ENCODE data around the gene TMEM143. TPM values are rescaled to one million over a fixed set of nuclear protein-coding genes. Genes with fewer than 3 reads are reported as not detected.
A peak's percentile ranks its signal among the peaks of the same experiment; 100 is the strongest.

The TMEM143 gene
- total and polyA plus RNA-seq, 2 of the 8 experiments (the other 6 are each of a cell fraction or from before 2014, with no cell fraction given): 14.2 to 19.1 TPM

DNA sequence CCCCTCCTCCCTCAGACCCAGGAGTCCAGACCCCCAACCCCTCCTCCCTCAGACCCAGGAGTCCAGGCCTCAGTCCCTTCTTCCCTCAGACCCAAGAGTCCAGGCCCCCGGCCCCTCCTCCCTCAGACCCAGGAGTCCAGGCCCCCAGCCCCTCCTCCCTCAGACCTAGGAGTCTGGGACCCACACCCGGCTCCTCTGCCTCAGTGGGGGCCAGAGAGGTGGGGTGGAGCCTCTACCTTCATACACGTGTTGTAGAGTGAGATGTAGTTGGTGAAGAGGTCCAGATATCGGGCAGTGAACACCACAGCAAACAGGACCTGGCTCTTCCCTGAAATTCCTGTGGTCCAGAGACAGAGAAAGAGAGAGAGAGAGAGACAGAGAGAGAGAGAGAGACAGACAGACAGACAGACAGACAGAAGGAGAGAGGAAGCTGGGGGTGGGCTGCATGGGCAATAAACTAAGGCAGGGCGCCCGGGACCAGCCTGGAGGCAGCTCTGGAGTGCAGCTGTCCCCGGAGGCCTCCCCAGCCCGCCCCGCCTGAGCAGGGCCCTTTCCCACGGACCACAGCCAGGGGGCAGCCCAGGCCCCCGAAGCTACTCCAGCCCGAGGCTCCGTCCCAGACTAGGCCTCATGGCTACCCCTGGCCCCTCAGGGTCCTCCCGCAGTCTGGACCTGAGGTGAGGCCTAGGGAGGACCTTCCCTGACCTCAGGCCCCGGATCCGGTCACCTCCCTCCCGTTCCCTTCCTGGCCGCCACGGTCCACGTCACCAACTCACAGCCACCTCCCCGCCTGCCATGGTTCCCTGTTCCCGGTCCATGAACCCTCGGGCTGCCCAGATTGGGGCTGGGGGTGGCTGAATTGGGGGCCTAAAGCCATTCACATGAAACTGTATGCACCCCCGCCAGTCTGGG, 26.7 kb upstream of the TMEM143 start (continued):
- TF ChIP-seq, protein P1, sequence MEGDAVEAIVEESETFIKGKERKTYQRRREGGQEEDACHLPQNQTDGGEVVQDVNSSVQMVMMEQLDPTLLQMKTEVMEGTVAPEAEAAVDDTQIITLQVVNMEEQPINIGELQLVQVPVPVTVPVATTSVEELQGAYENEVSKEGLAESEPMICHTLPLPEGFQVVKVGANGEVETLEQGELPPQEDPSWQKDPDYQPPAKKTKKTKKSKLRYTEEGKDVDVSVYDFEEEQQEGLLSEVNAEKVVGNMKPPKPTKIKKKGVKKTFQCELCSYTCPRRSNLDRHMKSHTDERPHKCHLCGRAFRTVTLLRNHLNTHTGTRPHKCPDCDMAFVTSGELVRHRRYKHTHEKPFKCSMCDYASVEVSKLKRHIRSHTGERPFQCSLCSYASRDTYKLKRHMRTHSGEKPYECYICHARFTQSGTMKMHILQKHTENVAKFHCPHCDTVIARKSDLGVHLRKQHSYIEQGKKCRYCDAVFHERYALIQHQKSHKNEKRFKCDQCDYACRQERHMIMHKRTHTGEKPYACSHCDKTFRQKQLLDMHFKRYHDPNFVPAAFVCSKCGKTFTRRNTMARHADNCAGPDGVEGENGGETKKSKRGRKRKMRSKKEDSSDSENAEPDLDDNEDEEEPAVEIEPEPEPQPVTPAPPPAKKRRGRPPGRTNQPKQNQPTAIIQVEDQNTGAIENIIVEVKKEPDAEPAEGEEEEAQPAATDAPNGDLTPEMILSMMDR (IDR thresholded peaks at IDR 0.05; ENCODE audit: control extremely low read depth in 1 of 3, insufficient read depth in 1 of 3, low read depth in 1 of 3, low read length in 3 of 3): peak; percentile 70 to 78 (median 73)
- TF ChIP-seq POLR2AphosphoS5 (IDR thresholded peaks at IDR 0.05; ENCODE audit: low read depth, low read length) (peak; percentile 46; the same call in 1 of the 2 replicates), KDM1A (IDR thresholded peaks at IDR 0.05; ENCODE audit: borderline replicate concordance, low read length) (no peak), YY1 (IDR thresholded peaks at IDR 0.05; ENCODE audit: low read depth, low read length) (peak; percentile 37; the same call in 1 of the 2 replicates), RXRA (IDR thresholded peaks at IDR 0.05; ENCODE audit: insufficient read depth, low read depth, low read length) (no peak), TAF1 (IDR thresholded peaks at IDR 0.05; ENCODE audit: low read depth, low read length) (peak; percentile 56), NANOG (IDR thresholded peaks at IDR 0.05; ENCODE audit: insufficient read depth, low read depth, low read length, poor library complexity, severe bottlenecking) (no peak), TEAD4 (IDR thresholded peaks at IDR 0.05; ENCODE audit: low read depth, low read length) (no peak), ASH2L (IDR thresholded peaks at IDR 0.05; ENCODE audit: low read length) (no peak), GABPA (IDR thresholded peaks at IDR 0.05; ENCODE audit: borderline replicate concordance, insufficient read depth, low read length) (0 out of 2 replicates have a peak, but pooled peaks have one; percentile 32), HDAC6 (IDR thresholded peaks at IDR 0.05; ENCODE audit: low read depth, low read length) (no peak), SIN3A (conservative IDR thresholded peaks at IDR 0.05 in 1 of 2, IDR thresholded peaks at IDR 0.05 in 1 of 2; ENCODE audit: low read depth in 1 of 2, low read length in 2 of 2) (peak; percentile 17 to 53; a peak in 1 of 4 replicates), SUZ12 (IDR thresholded peaks at IDR 0.05; ENCODE audit: low read length) (no peak)
- TF ChIP-seq, protein P2, sequence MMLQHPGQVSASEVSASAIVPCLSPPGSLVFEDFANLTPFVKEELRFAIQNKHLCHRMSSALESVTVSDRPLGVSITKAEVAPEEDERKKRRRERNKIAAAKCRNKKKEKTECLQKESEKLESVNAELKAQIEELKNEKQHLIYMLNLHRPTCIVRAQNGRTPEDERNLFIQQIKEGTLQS (IDR thresholded peaks at IDR 0.05; ENCODE audit: insufficient read depth, low read depth, low read length): no peak
